Effector memory CD8-positive, alpha-beta T cell (primary cell): ENCODE measurements around the gene MOCS2.

Experiments used
- ATAC-seq: fragments of 150-1000 bp; cut with Tn5 transposase; replicated peaks from 2 replicates; pipeline ENCODE4 v1.10.0; 2021; ENCODE audit warnings: mild to moderate bottlenecking, moderate library complexity
- DNase-seq, 3 experiments: peaks; one replicate each; pipeline ENCODE4 v3.0.0; 2021
- H3K27ac Mint-ChIP-seq, 2 donors: one replicate each; pipeline ENCODE4 v1.8.0; 2022; ENCODE audit warnings: mild to moderate bottlenecking in 2 of 2, mixed read lengths in 2 of 2, moderate library complexity in 2 of 2
- H3K27me3 Mint-ChIP-seq, 2 donors: one replicate each; pipeline ENCODE4 v1.8.0; 2022; ENCODE audit warnings: mixed read lengths in 2 of 2
- H3K36me3 Mint-ChIP-seq: one replicate; pipeline ENCODE4 v1.8.0; 2022; ENCODE audit warnings: mild to moderate bottlenecking, moderate library complexity, mixed read lengths; ENCODE audit not compliant: insufficient read depth
- H3K4me1 Mint-ChIP-seq, 2 donors: one replicate each; pipeline ENCODE4 v1.8.0; 2022; ENCODE audit warnings: low read depth in 2 of 2, mixed read lengths in 2 of 2
- H3K4me3 Mint-ChIP-seq, 2 donors: one replicate each; pipeline ENCODE4 v1.8.0; 2022; ENCODE audit warnings: mild to moderate bottlenecking in 2 of 2, mixed read lengths in 2 of 2, moderate library complexity in 2 of 2
- H3K9me3 Mint-ChIP-seq, 2 donors: one replicate each; pipeline ENCODE4 v1.8.0; 2022; ENCODE audit warnings: mixed read lengths in 2 of 2

MOCS2 gene

DNA sequence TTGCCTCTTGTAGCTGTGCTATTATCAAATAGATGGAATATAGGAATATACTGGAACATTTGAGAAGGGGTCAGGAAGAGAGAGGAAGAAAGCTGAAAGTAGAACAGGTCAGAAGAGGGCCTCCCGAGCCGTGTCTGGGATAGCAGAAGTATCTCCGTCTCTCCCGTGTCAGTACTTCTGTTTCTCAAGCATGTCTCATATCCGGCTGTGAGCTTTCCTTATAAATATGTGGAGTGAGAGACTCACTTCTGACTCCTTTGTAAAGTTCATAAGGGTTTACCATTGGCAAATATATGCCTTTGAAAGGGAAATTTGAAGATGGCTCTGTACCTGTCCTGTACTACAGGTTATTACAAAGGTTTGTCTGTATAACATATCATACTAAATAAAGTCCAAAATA lies 50.3 kb downstream of the MOCS2 start:
- H3K4me1 Mint-ChIP-seq: no peaks in the 10 kb centered on the region
- ATAC-seq (no peak), DNase-seq (no peak)
- no peak overlapping the region for H3K27ac Mint-ChIP-seq
- no peaks in the 10 kb centered on the region for H3K9me3 Mint-ChIP-seq
- no peaks in the 10 kb centered on the region for H3K36me3 Mint-ChIP-seq
- peaks cover 22 to 23% of the 10 kb centered on the region in 2 donors for H3K27me3 Mint-ChIP-seq
- H3K4me3 Mint-ChIP-seq: no peak overlapping the region

- Mint-ChIP-seq H3K36me3 (no peaks in the 10 kb centered on the region), H3K4me3 (no peak overlapping the region), H3K9me3 (no peaks in the 10 kb centered on the region), H3K27ac (no peak overlapping the region), H3K27me3 (peaks cover 17 to 22% of the 10 kb centered on the region in 2 donors), H3K4me1 (no peaks in the 10 kb centered on the region)
- ATAC-seq (no peak), DNase-seq (no peak)
These were observed 54.2 kb downstream of the MOCS2 start for GRCh38 chr5:53055365-53055764.

DNA sequence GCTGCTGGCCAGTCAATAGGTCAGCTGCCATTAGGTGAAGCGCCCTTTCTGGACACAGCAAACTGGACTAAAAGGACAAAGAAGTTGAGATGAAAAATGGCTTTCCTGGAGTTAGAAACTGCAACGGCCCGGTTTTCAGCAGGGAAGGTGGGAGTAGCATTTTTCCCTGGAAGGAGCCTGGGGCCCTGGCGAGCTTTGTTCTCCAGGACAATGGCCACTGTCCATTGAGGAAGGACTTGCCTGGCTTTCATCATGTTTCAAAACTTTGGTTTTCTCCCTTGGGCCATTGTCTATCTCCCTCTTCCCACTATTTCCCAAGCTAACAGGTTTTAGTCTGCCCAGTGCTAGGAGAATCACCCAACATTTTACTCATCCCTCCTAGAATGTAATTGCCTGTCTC lies 56.2 kb downstream of the MOCS2 start:
- DNase-seq (no peak), ATAC-seq (no peak)
- peaks cover 10 to 14% of the 10 kb centered on the region in 2 donors for H3K27me3 Mint-ChIP-seq
- no peak overlapping the region for H3K27ac Mint-ChIP-seq
- H3K4me3 Mint-ChIP-seq: no peak overlapping the region
- no peaks in the 10 kb centered on the region for H3K36me3 Mint-ChIP-seq
- H3K9me3 Mint-ChIP-seq: no peaks in the 10 kb centered on the region
- H3K4me1 Mint-ChIP-seq: no peaks in the 10 kb centered on the region

- peaks cover 2 to 10% of the 10 kb centered on the region in 2 donors for H3K27me3 Mint-ChIP-seq
- no peaks in the 10 kb centered on the region for H3K36me3 Mint-ChIP-seq
- no peaks in the 10 kb centered on the region for H3K4me1 Mint-ChIP-seq
- DNase-seq (no peak), ATAC-seq (no peak)
- H3K4me3 Mint-ChIP-seq: no peak overlapping the region
- H3K9me3 Mint-ChIP-seq: no peaks in the 10 kb centered on the region
- no peak overlapping the region for H3K27ac Mint-ChIP-seq
These were observed 57.1 kb downstream of the MOCS2 start for GRCh38 chr5:53052499-53052898.

DNA sequence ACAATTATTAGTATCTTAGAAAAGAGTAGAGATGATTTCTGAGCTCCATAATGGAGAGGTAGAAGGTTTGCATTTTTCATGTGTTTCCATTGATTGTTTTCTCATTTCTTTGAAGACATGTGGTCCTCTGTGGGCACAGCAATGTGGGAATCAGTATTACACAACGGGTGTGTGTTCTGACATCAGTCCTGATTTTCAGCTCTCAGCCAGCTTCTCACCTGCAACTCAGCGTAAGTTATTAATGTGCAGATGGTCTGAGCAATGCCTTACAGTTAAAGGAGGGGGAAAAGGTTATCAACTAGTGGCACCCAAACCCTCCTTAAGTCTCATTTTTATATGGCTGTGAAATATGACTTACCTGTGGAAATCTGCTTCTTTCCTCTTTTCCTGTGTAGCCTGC lies 61.3 kb downstream of the MOCS2 start:
- Mint-ChIP-seq H3K27ac (no peak overlapping the region), H3K9me3 (no peaks in the 10 kb centered on the region), H3K4me1 (no peaks in the 10 kb centered on the region), H3K4me3 (no peak overlapping the region), H3K36me3 (no peaks in the 10 kb centered on the region), H3K27me3 (peaks cover 0 to 10% of the 10 kb centered on the region in 2 donors)
- ATAC-seq (no peak), DNase-seq (no peak)
